Loucy (cell line): ENCODE results near the gene MAN2A1.

Experiments
- EZH2phosphoT487 ChIP-seq: fragments of 200-600 bp; IDR thresholded peaks from 2 replicates; pipeline ENCODE4 v1.6.1; 2018; ENCODE audit warnings: antibody characterized with exemption, mild to moderate bottlenecking, moderate library complexity, borderline replicate concordance
- TF ChIP-seq, protein P1 (sequence below): fragments of 200-600 bp; sonication (generic); conservative IDR thresholded peaks from 2 replicates; pipeline ENCODE4 v1.5.1; 2014; ENCODE audit warnings: mild to moderate bottlenecking, antibody characterized with exemption, low read length

DNA sequence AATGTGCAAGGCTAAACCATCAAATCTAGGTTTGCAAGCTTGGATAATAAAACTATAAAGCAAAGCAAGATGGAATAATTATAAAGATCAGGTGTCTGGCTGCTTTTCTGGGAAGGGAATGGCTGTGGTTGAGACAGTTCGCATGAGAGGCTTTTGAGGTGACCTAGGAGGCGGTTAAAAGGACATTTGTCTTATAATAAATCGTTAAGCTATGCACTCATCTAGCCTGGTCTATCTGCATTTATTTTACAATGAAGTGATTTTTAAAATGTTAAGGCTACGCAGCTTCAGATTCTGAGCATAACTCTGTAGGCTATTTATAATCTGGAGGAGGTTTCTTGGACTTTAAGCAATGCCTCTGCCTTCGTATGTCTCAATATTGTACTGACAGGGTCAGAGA lies 29.4 kb upstream of the MAN2A1 start:
- TF ChIP-seq, protein P1, sequence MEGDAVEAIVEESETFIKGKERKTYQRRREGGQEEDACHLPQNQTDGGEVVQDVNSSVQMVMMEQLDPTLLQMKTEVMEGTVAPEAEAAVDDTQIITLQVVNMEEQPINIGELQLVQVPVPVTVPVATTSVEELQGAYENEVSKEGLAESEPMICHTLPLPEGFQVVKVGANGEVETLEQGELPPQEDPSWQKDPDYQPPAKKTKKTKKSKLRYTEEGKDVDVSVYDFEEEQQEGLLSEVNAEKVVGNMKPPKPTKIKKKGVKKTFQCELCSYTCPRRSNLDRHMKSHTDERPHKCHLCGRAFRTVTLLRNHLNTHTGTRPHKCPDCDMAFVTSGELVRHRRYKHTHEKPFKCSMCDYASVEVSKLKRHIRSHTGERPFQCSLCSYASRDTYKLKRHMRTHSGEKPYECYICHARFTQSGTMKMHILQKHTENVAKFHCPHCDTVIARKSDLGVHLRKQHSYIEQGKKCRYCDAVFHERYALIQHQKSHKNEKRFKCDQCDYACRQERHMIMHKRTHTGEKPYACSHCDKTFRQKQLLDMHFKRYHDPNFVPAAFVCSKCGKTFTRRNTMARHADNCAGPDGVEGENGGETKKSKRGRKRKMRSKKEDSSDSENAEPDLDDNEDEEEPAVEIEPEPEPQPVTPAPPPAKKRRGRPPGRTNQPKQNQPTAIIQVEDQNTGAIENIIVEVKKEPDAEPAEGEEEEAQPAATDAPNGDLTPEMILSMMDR: no peak
- TF ChIP-seq EZH2phosphoT487: no peak
